ENCODE results near the gene KIF23.

The KIF23 gene

DNA sequence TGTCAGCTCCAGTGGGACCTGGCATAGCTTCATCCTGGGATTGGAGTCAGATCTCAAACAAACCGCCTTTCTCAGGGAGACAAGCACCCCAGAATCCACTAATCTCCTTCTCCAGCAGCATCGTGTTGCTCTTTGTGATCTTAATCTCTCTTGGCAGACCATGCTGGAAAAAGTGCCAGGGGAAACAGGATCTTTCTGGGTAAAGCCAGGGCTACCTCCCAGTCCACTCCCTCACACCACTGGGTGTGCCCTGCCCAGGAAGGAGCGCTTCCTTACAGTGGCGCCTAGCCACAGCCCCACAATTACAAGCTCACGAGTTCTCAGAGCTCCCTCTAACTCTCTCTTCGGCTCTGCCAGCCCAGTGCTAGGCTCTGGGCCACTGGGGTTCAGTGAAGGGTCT lies 70.7 kb downstream of the KIF23 start:
- TF ChIP-seq, protein P1, sequence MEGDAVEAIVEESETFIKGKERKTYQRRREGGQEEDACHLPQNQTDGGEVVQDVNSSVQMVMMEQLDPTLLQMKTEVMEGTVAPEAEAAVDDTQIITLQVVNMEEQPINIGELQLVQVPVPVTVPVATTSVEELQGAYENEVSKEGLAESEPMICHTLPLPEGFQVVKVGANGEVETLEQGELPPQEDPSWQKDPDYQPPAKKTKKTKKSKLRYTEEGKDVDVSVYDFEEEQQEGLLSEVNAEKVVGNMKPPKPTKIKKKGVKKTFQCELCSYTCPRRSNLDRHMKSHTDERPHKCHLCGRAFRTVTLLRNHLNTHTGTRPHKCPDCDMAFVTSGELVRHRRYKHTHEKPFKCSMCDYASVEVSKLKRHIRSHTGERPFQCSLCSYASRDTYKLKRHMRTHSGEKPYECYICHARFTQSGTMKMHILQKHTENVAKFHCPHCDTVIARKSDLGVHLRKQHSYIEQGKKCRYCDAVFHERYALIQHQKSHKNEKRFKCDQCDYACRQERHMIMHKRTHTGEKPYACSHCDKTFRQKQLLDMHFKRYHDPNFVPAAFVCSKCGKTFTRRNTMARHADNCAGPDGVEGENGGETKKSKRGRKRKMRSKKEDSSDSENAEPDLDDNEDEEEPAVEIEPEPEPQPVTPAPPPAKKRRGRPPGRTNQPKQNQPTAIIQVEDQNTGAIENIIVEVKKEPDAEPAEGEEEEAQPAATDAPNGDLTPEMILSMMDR (IDR thresholded peaks at IDR 0.05; ENCODE audit: low read depth, low read length): no peak
- DNase-seq (ENCODE audit: extremely low read depth, low read depth): no peak

DNA sequence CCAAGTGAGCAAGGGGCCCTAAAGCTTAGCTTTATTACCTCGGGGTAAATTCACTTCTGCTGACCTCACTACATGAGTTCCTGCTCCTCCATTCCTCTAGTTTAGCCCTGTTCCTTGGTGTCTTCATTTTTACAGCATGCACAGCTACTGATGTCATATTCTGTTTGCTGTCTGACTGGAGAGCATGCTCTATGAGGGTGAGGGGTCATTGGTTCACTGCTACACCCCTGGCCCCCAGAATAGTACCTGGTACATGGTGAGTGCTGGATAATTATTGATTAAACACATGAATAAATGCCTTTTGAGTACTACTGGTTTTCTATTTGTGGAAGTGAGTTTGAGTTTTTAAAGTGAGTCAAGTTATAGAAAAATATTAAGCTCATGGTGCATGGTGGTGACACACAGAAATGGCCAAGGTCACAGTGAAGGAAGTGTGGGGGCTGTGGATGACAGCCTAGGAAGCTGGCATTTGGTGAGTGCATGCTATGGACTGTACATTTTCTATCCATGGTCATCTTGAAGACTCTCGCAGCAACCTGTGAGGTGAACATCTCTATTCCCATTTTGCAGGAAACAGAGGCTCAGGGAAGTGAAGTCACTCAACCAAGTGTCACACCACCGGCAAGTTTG lies 72.4 kb downstream of the KIF23 start:
- TF ChIP-seq, protein P1 (IDR thresholded peaks at IDR 0.05; ENCODE audit: low read depth, low read length): no peak
- no peak for DNase-seq (ENCODE audit: extremely low read depth, low read depth)

DNA sequence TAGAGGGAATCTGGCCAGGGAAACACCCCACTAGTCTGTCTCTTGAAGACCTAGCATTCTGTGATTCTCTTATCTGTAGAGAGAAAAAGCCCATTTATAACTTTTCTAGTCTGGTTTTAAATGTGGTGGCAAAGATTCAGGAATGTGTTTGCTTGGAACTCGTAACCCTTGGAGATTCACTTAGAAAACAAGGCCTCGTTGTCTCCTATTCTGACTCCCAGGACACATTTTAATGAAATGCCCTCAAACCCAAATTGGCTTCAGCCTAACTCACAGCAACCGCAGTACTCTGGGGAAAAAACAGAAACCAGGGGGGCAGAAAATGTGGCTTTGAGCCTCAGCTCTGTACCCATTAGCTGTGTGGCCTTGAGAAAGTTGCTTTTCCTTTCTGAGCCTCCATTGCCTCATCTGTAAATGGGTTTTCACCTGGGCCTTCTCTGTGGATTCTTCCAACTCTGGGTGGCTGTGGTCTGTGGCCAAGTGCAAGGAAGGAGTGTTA lies 75.0 kb downstream of the KIF23 start:
- TF ChIP-seq, protein P1 (IDR thresholded peaks at IDR 0.05; ENCODE audit: low read depth, low read length): no peak
- DNase-seq (ENCODE audit: extremely low read depth, low read depth): no peak

DNA sequence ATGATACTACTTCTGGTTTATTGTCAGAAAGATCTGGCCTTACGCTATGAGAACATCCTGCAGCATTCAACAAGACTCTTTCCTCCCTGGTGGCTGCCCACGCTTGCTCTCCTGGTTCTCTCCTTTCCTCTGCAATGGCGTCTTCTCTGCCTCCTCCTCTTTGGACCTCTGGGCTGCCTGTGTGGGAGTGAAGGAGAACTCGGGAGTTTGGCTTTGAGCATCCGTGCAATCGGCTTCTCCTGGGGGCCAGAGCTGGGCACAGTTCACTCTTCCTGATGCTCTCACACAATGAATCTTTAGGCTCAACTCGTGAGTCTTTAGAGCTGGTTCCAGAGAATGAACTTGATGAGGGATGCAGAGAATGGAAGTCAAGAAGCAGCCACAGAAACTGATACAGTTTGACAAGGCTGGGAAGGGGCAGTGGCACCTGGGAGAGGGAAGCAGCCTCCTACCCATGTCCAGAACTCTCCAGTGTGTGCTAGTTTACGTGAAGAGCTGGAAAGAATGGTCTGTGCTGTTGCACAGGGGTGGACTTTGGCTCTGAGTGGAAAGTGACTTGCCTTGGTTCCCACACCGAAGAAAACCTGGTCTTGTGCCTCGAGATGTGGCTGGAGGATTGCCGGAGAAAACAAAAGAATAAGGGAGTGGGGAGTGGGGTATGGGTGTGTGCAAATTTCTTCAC lies 76.3 kb downstream of the KIF23 start:
- DNase-seq (ENCODE audit: extremely low read depth, low read depth): no peak
- TF ChIP-seq, protein P1 (IDR thresholded peaks at IDR 0.05; ENCODE audit: low read depth, low read length): no peak

DNA sequence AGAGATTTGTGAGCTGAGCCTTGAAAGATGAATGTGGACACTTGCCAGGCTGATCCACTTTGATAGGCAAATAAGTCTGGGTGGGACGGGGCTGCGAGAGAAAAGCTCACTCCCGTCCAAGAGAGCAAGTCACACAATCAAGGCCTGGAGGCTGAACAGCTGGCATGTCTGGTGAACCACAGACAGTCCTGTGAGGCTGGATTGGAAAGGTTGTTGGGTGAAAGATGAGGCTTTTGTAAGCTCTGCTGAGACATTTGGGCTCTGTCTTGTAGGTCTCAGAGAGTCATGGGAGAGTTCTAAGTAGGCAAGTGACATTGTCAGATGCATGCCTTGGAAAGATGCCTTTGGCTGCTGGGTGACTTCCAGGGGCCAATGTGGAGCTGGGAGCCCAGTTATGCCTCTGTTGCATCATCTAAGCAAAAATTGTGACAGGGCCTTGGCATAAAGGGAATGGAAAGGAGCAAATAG lies 76.9 kb downstream of the KIF23 start:
- DNase-seq (ENCODE audit: extremely low read depth, low read depth): no peak
- TF ChIP-seq, protein P1 (IDR thresholded peaks at IDR 0.05; ENCODE audit: low read depth, low read length): no peak

DNA sequence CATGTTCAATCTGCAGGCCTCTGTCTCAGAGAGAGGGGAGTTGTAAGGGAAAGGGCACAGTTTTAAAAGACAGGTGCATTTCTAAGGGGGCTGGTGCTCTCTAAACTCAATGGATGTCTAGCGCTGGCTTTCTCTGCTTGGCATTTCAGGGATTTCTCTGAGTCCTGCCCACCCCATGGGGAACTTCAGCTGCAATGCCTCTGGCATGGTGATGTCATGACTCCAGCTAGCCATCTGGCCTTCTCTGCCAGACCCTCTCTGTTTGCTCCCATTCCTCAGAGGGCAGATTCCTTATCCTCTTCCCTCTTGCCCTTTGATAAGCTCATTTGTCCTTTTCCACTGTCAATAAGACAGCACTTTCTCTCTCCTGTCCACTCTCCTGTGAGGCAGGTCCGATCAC lies 79.3 kb downstream of the KIF23 start:
- no peak for DNase-seq (ENCODE audit: extremely low read depth, low read depth)

DNA sequence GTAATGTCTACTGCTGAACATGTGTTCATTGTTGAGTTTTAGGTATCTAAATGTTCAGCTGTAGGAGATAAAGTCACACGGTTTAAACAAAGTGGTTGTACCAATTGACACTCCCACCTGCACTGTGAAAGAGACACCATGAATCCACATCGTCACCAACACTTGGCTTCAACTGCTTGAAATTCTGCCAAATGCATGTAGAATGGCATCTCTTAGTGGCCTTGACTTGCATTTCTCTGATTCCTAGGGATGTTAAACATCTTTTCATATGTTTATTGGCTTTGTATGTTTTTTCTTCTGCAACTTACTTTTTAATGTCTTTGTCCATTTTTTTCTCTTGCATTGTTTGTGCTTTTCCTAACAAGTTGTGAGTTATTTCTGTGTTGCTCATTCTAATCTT lies 81.9 kb downstream of the KIF23 start:
- DNase-seq (ENCODE audit: extremely low read depth, low read depth): no peak
- TF ChIP-seq, protein P1 (IDR thresholded peaks at IDR 0.05; ENCODE audit: low read depth, low read length): no peak

More for the DNA sequence above, 79.3 kb downstream of the KIF23 start:
- TF ChIP-seq, protein P1 (IDR thresholded peaks at IDR 0.05; ENCODE audit: low read depth, low read length): no peak

Data from AG09319 (cell line).